HG02623 (cell line): Measurements from ENCODE around the gene OR52E1.

Source experiments
- ATAC-seq: cut with Tn5 transposase; IDR thresholded peaks from one replicate; pipeline ENCODE4 v1.9.1; 2021; ENCODE audit warnings: moderate library complexity; ENCODE audit not compliant: unreplicated experiment

OR52E1 gene

GRCh38 chr11:5115339-5115738, 46.0 kb downstream of the OR52E1 start:
- ATAC-seq, result no peak

GRCh38 chr11:5117588-5117987, 48.2 kb downstream of the OR52E1 start:
- ATAC-seq, result no peak

GRCh38 chr11:5118893-5119292, 49.5 kb downstream of the OR52E1 start:
- no peak for ATAC-seq
